ENCODE data around the gene FHL2. TPM values are rescaled to one million over a fixed set of nuclear protein-coding genes. Genes with fewer than 3 reads are reported as not detected.
A peak's percentile ranks its signal among the peaks of the same experiment; 100 is the strongest.
"Not testable (repeated sequence)": the region's sequence is repeated elsewhere in the genome, so short reads cannot be mapped to it uniquely, and the experiment has no call there.

The FHL2 gene
- total and polyA plus RNA-seq, 4 experiments from 2014 or later: 0.23 to 0.87 (median 0.33) TPM; not detected in 1

DNA sequence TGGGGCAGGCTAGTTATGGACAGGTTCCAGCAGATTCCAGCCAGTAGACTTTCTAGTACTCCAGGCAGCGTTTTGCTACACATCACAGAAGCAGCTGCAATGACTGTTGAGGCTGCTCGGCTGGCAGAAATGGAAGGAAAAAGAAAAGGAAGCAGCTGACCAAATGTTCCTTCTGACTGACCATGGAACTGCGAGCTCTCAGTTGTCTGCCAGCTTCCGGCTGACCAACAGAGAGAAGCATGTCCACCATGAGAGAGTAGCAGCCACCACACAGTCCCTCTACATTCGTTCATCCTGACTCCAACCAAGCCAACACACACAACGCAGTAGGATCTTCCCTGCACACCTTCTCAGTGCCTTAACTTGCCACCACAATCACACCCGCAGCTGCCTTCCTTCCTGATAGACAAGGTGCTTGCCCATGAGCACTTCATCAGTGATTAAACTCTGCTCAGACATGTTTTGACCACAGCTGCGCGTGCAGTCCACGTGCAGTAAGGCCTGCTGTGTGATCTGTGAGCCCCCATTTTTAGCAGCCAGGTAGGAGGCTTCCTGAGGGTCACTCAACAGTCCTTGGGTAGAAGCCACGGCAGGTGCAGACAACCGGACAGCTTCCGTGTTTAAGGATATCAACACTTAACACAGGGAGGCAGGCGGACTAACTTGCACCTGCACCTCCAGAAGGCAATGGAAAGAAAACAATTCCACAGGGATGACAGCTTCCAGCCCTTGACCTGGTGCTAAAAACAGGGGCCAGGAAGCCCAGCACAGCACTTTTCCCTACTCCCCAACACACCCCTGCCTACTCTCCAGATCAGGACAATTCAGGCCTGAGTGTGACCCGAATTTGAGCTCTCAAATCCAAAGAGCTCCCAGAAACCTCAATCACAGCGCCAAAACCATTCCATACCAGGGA lies 70.3 kb downstream of the FHL2 start:
- H3K9me3 Mint-ChIP-seq: no peaks in the 10 kb centered on the region
- CTCF ChIA-PET (ENCODE audit: partially characterized antibody): interaction anchor here (0.6 to 2.7 kb wide), 2 partner anchors 13 to 193 kb away, joined by 3 to 17 read pairs; no protein-coding TSS in a partner anchor
- H3K27me3 Mint-ChIP-seq: no peaks in the 10 kb centered on the region
- peaks cover 32 to 52% (median 45%) of the 10 kb centered on the region in 4 donors for H3K4me1 Mint-ChIP-seq
- no peaks in the 10 kb centered on the region for H3K9me3 ChIP-seq (ENCODE audit: control insufficient read depth in 1 of 2, low read length in 2 of 2)
- peaks cover 0 to 11% of the 10 kb centered on the region in 2 donors for H3K36me3 Mint-ChIP-seq
- H3K4me1 ChIP-seq (ENCODE audit: insufficient read depth, low read length): peaks cover 31% of the 10 kb centered on the region
- intact Hi-C loops (cut with micrococcal nuclease): no loop called here
- POLR2A ChIA-PET (ENCODE audit: partially characterized antibody): interaction anchor here (0.6 to 1.7 kb wide), 2 partner anchors 9 to 18 kb away, joined by 3 to 18 read pairs; partner anchors contain the start of gene C2orf49
- no peaks in the 10 kb centered on the region for H3K36me3 ChIP-seq (ENCODE audit: insufficient read depth, low read length)
- peak overlapping the region; percentile 33 to 65 for H3K4me3 ChIP-seq (ENCODE audit: low read length in 2 of 2)
- H3K27ac ChIP-seq (ENCODE audit: low read depth, low read length): peak overlapping the region; percentile 61
- DNase-seq: peak in 4 of 5 donors; percentile 8 to 70 (median 16)
- no peaks in the 10 kb centered on the region for H3K27me3 ChIP-seq (ENCODE audit: insufficient read depth, low read length)
- peak overlapping the region; percentile 87 to 97 (median 94) for H3K4me3 Mint-ChIP-seq
- H3K27ac Mint-ChIP-seq: peak overlapping the region; percentile 85 to 99 (median 96)

DNA sequence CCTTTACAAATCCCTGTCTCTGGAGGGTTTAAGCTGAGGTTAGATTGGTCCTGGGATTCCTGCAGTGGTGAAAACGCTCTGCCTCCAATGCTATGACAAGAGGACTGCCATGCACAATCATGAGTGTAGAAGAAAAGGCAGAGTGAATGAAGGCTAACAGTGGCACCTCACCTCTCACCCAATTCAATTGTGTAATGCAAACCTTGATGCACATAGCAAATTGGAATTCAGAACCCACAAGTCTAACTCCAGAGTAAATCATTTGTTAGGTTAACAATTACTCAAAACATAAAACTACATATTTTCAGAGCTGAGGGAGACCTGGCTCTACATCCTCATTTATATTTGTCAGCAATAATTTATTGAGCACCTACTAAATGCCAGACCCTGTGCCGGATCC lies 71.2 kb downstream of the FHL2 start:
- POLR2A ChIA-PET (ENCODE audit: partially characterized antibody): interaction anchor here (0.6 to 1.7 kb wide), 2 partner anchors 9 to 10 kb away, joined by 6 to 18 read pairs; partner anchors contain the start of gene C2orf49
- no peak for DNase-seq
- H3K27ac Mint-ChIP-seq: peak overlapping the region; percentile 68 to 99 (median 93)
- Histone ChIP-seq H3K4me1 (ENCODE audit: insufficient read depth, low read length) (peaks cover 31% of the 10 kb centered on the region), H3K9me3 (ENCODE audit: control insufficient read depth in 1 of 2, low read length in 2 of 2) (no peaks in the 10 kb centered on the region), H3K36me3 (ENCODE audit: insufficient read depth, low read length) (no peaks in the 10 kb centered on the region), H3K4me3 (ENCODE audit: low read length in 2 of 2) (no peak overlapping the region), H3K27ac (ENCODE audit: low read depth, low read length) (no peak overlapping the region), H3K27me3 (ENCODE audit: insufficient read depth, low read length) (no peaks in the 10 kb centered on the region)
- CTCF ChIA-PET (ENCODE audit: partially characterized antibody): no interaction called here
- peaks cover 39 to 60% (median 51%) of the 10 kb centered on the region in 4 donors for H3K4me1 Mint-ChIP-seq
- peak overlapping the region in 7 of 8 donors; percentile 34 to 97 (median 94) for H3K4me3 Mint-ChIP-seq
- H3K9me3 Mint-ChIP-seq: no peaks in the 10 kb centered on the region
- no peaks in the 10 kb centered on the region for H3K27me3 Mint-ChIP-seq
- intact Hi-C loops (cut with micrococcal nuclease): no loop called here
- H3K36me3 Mint-ChIP-seq: peaks cover 0 to 13% of the 10 kb centered on the region in 2 donors

DNA sequence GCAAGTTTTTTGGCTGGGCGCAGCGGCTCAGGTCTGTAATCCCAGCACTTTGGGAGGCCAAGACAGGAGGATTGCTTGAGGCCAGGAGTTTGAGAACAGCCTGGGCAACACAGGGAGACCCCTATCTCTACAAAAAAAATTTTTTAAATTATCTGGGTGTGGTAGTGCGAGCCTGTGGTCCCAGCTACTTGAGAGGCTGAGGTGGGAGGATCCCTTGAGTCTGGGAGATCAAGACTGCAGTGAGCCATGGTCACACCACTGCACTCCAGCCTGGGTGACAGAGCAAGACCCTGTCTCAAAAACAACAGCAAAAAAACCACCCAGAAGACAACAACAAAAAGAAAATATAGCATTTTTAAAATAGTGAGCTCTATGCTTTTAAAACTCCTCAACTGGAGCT lies 71.6 kb downstream of the FHL2 start:
- CTCF ChIA-PET (ENCODE audit: partially characterized antibody); H3K27me3 ChIP-seq (ENCODE audit: insufficient read depth, low read length); H3K9me3 ChIP-seq (ENCODE audit: control insufficient read depth in 1 of 2, low read length in 2 of 2); DNase-seq; H3K9me3 Mint-ChIP-seq; H3K4me3 ChIP-seq (ENCODE audit: low read length in 2 of 2); H3K27me3 Mint-ChIP-seq; intact Hi-C loops (cut with micrococcal nuclease); H3K36me3 ChIP-seq (ENCODE audit: insufficient read depth, low read length); H3K27ac ChIP-seq (ENCODE audit: low read depth, low read length): not testable (repeated sequence)
- Mint-ChIP-seq H3K4me3 (peak overlapping the region in 2 of 8 donors; percentile 25 to 28), H3K4me1 (peaks cover 39 to 64% (median 55%) of the 10 kb centered on the region in 4 donors), H3K36me3 (peaks cover 0 to 18% of the 10 kb centered on the region in 2 donors), H3K27ac (peak overlapping the region; percentile 15 to 99 (median 85))
- POLR2A ChIA-PET (ENCODE audit: partially characterized antibody): interaction anchor here (0.6 kb wide), 1 partner anchor 10 kb away, joined by 6 read pairs; the partner anchor contains the start of gene C2orf49
- H3K4me1 ChIP-seq (ENCODE audit: insufficient read depth, low read length): peaks cover 31% of the 10 kb centered on the region

DNA sequence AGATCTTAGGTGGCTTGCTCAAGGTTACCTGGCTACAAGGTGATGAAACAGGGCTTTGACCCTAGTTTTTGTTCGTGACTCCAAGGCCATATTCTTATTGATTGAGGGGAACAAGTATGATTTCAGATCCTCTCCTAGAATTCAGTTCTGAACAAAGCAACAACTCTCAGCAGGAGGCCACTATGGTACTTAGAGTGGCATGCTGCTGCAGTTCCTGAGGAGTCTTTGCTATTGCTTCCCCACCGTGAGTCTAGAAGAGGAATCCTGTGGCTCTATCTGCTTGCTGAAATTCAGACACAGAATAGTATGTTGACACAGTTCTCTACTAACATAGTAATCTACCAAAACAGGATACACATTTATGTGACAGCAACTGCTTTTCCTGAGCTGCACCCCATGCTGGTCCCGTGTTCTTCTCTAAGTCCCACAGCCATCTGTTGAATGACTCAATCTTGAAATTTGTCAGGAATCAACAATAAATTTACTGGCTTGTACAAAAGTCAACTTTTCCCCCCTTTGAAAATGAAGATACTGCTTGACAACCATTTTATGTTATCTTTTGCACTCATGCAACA lies 73.4 kb downstream of the FHL2 start:
- Histone ChIP-seq H3K4me3 (ENCODE audit: low read length in 2 of 2) (no peak overlapping the region), H3K27me3 (ENCODE audit: insufficient read depth, low read length) (no peaks in the 10 kb centered on the region), H3K36me3 (ENCODE audit: insufficient read depth, low read length) (peaks cover 5% of the 10 kb centered on the region), H3K9me3 (ENCODE audit: control insufficient read depth in 1 of 2, low read length in 2 of 2) (no peaks in the 10 kb centered on the region), H3K27ac (ENCODE audit: low read depth, low read length) (no peak overlapping the region), H3K4me1 (ENCODE audit: insufficient read depth, low read length) (peaks cover 26% of the 10 kb centered on the region)
- intact Hi-C loops (cut with micrococcal nuclease): no loop called here
- no peaks in the 10 kb centered on the region for H3K27me3 Mint-ChIP-seq
- H3K4me1 Mint-ChIP-seq: peaks cover 39 to 60% (median 54%) of the 10 kb centered on the region in 4 donors
- H3K36me3 Mint-ChIP-seq: peaks cover 0 to 18% of the 10 kb centered on the region in 2 donors
- H3K4me3 Mint-ChIP-seq: no peak overlapping the region
- DNase-seq: no peak
- ChIA-PET CTCF (ENCODE audit: partially characterized antibody) (no interaction called here), POLR2A (ENCODE audit: partially characterized antibody) (no interaction called here)
- H3K27ac Mint-ChIP-seq: peak overlapping the region in 3 of 7 donors; percentile 5 to 38 (median 21)
- no peaks in the 10 kb centered on the region for H3K9me3 Mint-ChIP-seq

DNA sequence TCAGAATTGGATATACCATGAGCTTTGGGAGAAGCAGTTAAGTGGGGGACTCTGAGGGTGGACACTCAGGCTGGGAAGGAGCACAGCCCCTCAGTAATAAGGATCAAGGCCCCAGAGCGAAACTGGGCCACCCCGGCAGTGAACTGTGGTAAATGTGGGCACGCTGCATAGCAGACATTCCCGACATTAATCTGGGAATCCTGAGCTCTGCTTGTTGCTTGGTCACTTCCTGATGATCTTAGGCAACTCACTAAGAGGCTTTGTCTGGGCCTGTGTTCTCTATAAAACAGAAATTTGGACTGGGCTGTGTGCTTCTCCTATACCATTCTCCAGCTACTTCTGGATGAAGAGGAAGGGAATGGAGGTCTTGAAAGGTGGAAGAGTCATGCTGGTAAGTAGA lies 74.1 kb downstream of the FHL2 start:
- ChIA-PET POLR2A (ENCODE audit: partially characterized antibody) (no interaction called here), CTCF (ENCODE audit: partially characterized antibody) (no interaction called here)
- DNase-seq: no peak
- Mint-ChIP-seq H3K36me3 (peaks cover 0 to 18% of the 10 kb centered on the region in 2 donors), H3K4me1 (peaks cover 39 to 57% (median 51%) of the 10 kb centered on the region in 4 donors), H3K27ac (peak overlapping the region in 3 of 7 donors; percentile 15 to 60 (median 21)), H3K27me3 (no peaks in the 10 kb centered on the region), H3K9me3 (no peaks in the 10 kb centered on the region), H3K4me3 (no peak overlapping the region)
- no peak overlapping the region for H3K27ac ChIP-seq (ENCODE audit: low read depth, low read length)
- no peaks in the 10 kb centered on the region for H3K9me3 ChIP-seq (ENCODE audit: control insufficient read depth in 1 of 2, low read length in 2 of 2)
- intact Hi-C loops (cut with micrococcal nuclease): no loop called here
- H3K4me3 ChIP-seq (ENCODE audit: low read length in 2 of 2): no peak overlapping the region
- H3K4me1 ChIP-seq (ENCODE audit: insufficient read depth, low read length): peaks cover 20% of the 10 kb centered on the region
- no peaks in the 10 kb centered on the region for H3K27me3 ChIP-seq (ENCODE audit: insufficient read depth, low read length)
- H3K36me3 ChIP-seq (ENCODE audit: insufficient read depth, low read length): peaks cover 5% of the 10 kb centered on the region

DNA sequence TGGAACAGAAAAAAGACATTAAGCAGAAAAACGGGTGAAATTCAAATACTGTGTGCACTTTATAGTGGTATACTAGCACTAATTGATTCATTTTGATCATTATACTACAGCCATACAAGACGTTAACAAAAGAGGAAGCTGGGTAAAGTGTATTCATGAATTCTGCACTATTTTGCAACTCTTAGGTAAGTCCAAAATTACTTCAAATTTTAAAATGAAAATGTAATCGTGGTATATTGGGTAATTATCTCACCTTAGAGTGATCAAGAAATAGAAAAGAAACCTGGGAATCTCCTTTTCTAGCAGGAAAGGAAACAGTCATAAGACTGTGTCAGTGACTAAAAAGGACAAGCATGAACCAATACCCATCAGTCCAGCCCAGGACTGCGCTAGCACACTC lies 74.8 kb downstream of the FHL2 start:
- H3K4me1 ChIP-seq (ENCODE audit: insufficient read depth, low read length): peaks cover 20% of the 10 kb centered on the region
- Mint-ChIP-seq H3K27me3 (no peaks in the 10 kb centered on the region), H3K9me3 (no peaks in the 10 kb centered on the region), H3K4me3 (no peak overlapping the region), H3K4me1 (peaks cover 37 to 54% (median 49%) of the 10 kb centered on the region in 4 donors), H3K36me3 (peaks cover 0 to 18% of the 10 kb centered on the region in 2 donors), H3K27ac (peak overlapping the region in 2 of 7 donors; percentile 15 to 48)
- ChIA-PET POLR2A (ENCODE audit: partially characterized antibody) (no interaction called here), CTCF (ENCODE audit: partially characterized antibody) (no interaction called here)
- H3K36me3 ChIP-seq (ENCODE audit: insufficient read depth, low read length): peaks cover 5% of the 10 kb centered on the region
- H3K27ac ChIP-seq (ENCODE audit: low read depth, low read length): no peak overlapping the region
- intact Hi-C loops (cut with micrococcal nuclease): no loop called here
- no peak for DNase-seq
- no peaks in the 10 kb centered on the region for H3K9me3 ChIP-seq (ENCODE audit: control insufficient read depth in 1 of 2, low read length in 2 of 2)
- no peaks in the 10 kb centered on the region for H3K27me3 ChIP-seq (ENCODE audit: insufficient read depth, low read length)
- H3K4me3 ChIP-seq (ENCODE audit: low read length in 2 of 2): no peak overlapping the region

DNA sequence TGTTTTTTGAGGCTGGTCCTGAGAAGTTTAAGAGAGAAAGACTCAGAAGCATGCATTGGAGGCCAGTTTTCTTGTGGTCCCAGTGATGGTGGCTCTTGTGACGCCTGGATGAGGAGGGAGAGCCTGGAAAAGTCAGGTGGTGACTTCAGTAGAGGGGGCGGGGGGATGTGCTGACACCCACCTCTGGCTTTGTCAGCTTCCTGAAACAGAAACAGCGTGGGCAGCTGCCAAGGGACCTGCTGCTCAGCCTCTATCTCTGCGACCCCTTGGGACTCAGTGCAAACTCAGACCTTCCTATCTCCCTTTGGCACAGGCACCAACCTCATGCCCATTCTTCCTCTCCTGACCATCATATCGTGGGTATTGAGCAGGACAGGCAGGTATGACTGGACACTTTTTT lies 75.7 kb downstream of the FHL2 start:
- H3K4me3 ChIP-seq (ENCODE audit: low read length in 2 of 2): no peak overlapping the region
- no peak for DNase-seq
- peaks cover 15% of the 10 kb centered on the region for H3K4me1 ChIP-seq (ENCODE audit: insufficient read depth, low read length)
- no peaks in the 10 kb centered on the region for H3K9me3 ChIP-seq (ENCODE audit: control insufficient read depth in 1 of 2, low read length in 2 of 2)
- peak overlapping the region in 3 of 7 donors; percentile 15 to 83 (median 48) for H3K27ac Mint-ChIP-seq
- ChIA-PET POLR2A (ENCODE audit: partially characterized antibody) (interaction anchor here (1.2 kb wide), 1 partner anchor 9 kb away, joined by 3 read pairs; no protein-coding TSS in a partner anchor), CTCF (ENCODE audit: partially characterized antibody) (no interaction called here)
- H3K27me3 Mint-ChIP-seq: no peaks in the 10 kb centered on the region
- intact Hi-C loops (cut with micrococcal nuclease): no loop called here
- peaks cover 30 to 49% (median 44%) of the 10 kb centered on the region in 4 donors for H3K4me1 Mint-ChIP-seq
- H3K9me3 Mint-ChIP-seq: no peaks in the 10 kb centered on the region
- no peak overlapping the region for H3K4me3 Mint-ChIP-seq
- H3K27me3 ChIP-seq (ENCODE audit: insufficient read depth, low read length): no peaks in the 10 kb centered on the region
- peaks cover 5% of the 10 kb centered on the region for H3K36me3 ChIP-seq (ENCODE audit: insufficient read depth, low read length)
- H3K36me3 Mint-ChIP-seq: peaks cover 4 to 18% of the 10 kb centered on the region in 2 donors
- no peak overlapping the region for H3K27ac ChIP-seq (ENCODE audit: low read depth, low read length)
